ENCODE results near the gene GSAP. TPM values are rescaled to one million over a fixed set of nuclear protein-coding genes. Genes with fewer than 3 reads are reported as not detected.

Gene GSAP
- polyA plus RNA-seq, 1 of the 3 experiments (the other 2 are of a cell fraction), result 5.9 TPM

GRCh38 chr7:77262316-77262715 lies 153.8 kb downstream of the GSAP start:
- no peak for DNase-seq
- Histone ChIP-seq H3K4me2 (no peak overlapping the region), H3K79me2 (ENCODE audit: insufficient read depth) (no peaks in the 10 kb centered on the region), H3K36me3 (replicated peaks in 1 of 2; ENCODE audit: control insufficient read depth in 1 of 2, insufficient read depth in 2 of 2, low read length in 1 of 2) (no peaks in the 10 kb centered on the region), H3K27ac (ENCODE audit: low read depth in 2 of 2, low read length in 1 of 2) (no peak overlapping the region), H3K4me3 (ENCODE audit: low read depth in 2 of 2, low read length in 1 of 2) (no peak overlapping the region), H3K4me1 (ENCODE audit: control insufficient read depth in 1 of 2, insufficient read depth in 2 of 2, low read depth in 1 of 2, low read length in 1 of 2) (peaks cover 0 to 4% of the 10 kb centered on the region in 2 experiments; a peak in 1 of 4 replicates), H3K9ac (no peak overlapping the region), H3F3A (replicated peaks; ENCODE audit: insufficient read depth) (no peaks in the 10 kb centered on the region), H2AFZ (ENCODE audit: low read depth) (no peak overlapping the region), H3K9me3 (no peaks in the 10 kb centered on the region), H3K9me2 (no peaks in the 10 kb centered on the region), H3K27me3 (ENCODE audit: insufficient read depth) (no peaks in the 10 kb centered on the region), H4K20me1 (ENCODE audit: insufficient read depth) (no peaks in the 10 kb centered on the region)
- CTCF ChIA-PET, result interaction anchor here (1.4 to 1.5 kb wide), 2 partner anchors 15 to 62 kb away, joined by 3 to 13 read pairs; no protein-coding TSS in a partner anchor
- POLR2A ChIA-PET, result no interaction called here
- WGBS (ENCODE audit: low lambda C conversion rate), result 84% methylated on average over 4 of the region's 4 CpGs
- TF ChIP-seq FOXM1 (IDR thresholded peaks at IDR 0.05; ENCODE audit: low read depth) (no peak), ELF1 (IDR thresholded peaks at IDR 0.05) (no peak), GATA2 (CRISPR knock-in tag; IDR thresholded peaks at IDR 0.05) (no peak), TEAD4 (IDR thresholded peaks at IDR 0.05; ENCODE audit: borderline replicate concordance, insufficient read depth) (no peak), MEF2A (IDR thresholded peaks at IDR 0.05; ENCODE audit: borderline replicate concordance, low read depth) (no peak), IRF3 (IDR thresholded peaks at IDR 0.05; ENCODE audit: low read depth, low read length) (no peak), JUND (IDR thresholded peaks at IDR 0.05) (no peak), REST (IDR thresholded peaks at IDR 0.05; ENCODE audit: low read depth, low read length) (no peak), USF2 (IDR thresholded peaks at IDR 0.05; ENCODE audit: borderline replicate concordance, low read depth, low read length) (no peak), ZBTB33 (IDR thresholded peaks at IDR 0.05; ENCODE audit: borderline replicate concordance, low read depth) (no peak), POLR2AphosphoS5 (IDR thresholded peaks at IDR 0.05; ENCODE audit: low read depth, low read length) (no peak), RFX5 (IDR thresholded peaks at IDR 0.05; ENCODE audit: low read length) (no peak), EP300 (IDR thresholded peaks at IDR 0.05; ENCODE audit: borderline replicate concordance in 1 of 2, low read depth in 1 of 2, low read length in 1 of 2) (no peak), FOSL2 (IDR thresholded peaks at IDR 0.05; ENCODE audit: borderline replicate concordance, low read depth) (no peak), PBX3 (IDR thresholded peaks at IDR 0.05) (no peak)

Other genes starting within 250 kb of the GSAP start
- not detected in 2 replicates for gene FGL2, start 216.5 kb downstream of the GSAP start, polyA plus RNA-seq (2012; rRNA removed)
- 23.3 and 28.0 TPM in 2 replicates for gene PTPN12, start 120.9 kb upstream of the GSAP start, polyA plus RNA-seq (2012; rRNA removed)